Mesothelial cell of epicardium (in vitro differentiated cells): ENCODE measurements around the gene REC8. TPM values are rescaled to one million over a fixed set of nuclear protein-coding genes. Genes with fewer than 3 reads are reported as not detected.
"Not testable (repeated sequence)": the region's sequence is repeated elsewhere in the genome, so short reads cannot be mapped to it uniquely, and the experiment has no call there.

Source experiments
- DNase-seq, 2 experiments: peaks; one replicate each; pipeline ENCODE4 v3.0.0; 2021; ENCODE audit warnings: low spot score in 2 of 2; ENCODE audit not compliant: unreplicated experiment in 2 of 2
- H3K27ac Mint-ChIP-seq: 2 replicates; pipeline ENCODE4 v1.8.0; 2021; ENCODE audit warnings: mixed read lengths
- H3K27me3 Mint-ChIP-seq: 2 replicates; pipeline ENCODE4 v1.8.0; 2021; ENCODE audit warnings: low read depth, mixed read lengths
- H3K36me3 Mint-ChIP-seq: 2 replicates; pipeline ENCODE4 v1.8.0; 2021; ENCODE audit warnings: mixed read lengths
- H3K4me1 Mint-ChIP-seq: 2 replicates; pipeline ENCODE4 v1.8.0; 2021; ENCODE audit warnings: mixed read lengths
- H3K4me3 Mint-ChIP-seq: 2 replicates; pipeline ENCODE4 v1.8.0; 2021; ENCODE audit warnings: mild to moderate bottlenecking, moderate library complexity, mixed read lengths
- H3K9me3 Mint-ChIP-seq: 2 replicates; pipeline ENCODE4 v1.8.0; 2021; ENCODE audit warnings: mixed read lengths
- total RNA-seq: library from RNA; stranded (reverse); gene quantifications from 3 replicates; pipeline ENCODE4 v1.2.1, GENCODE V29; 2021
- TF ChIP-seq, protein P1 (sequence below): fragments of 200-600 bp; sonication (generic); IDR thresholded peaks from one replicate; pipeline ENCODE4 v1.5.0; 2021; ENCODE audit warnings: antibody characterized with exemption; ENCODE audit not compliant: unreplicated experiment

Gene REC8
- total RNA-seq, 1 donor from 2014 or later: 486 TPM

DNA sequence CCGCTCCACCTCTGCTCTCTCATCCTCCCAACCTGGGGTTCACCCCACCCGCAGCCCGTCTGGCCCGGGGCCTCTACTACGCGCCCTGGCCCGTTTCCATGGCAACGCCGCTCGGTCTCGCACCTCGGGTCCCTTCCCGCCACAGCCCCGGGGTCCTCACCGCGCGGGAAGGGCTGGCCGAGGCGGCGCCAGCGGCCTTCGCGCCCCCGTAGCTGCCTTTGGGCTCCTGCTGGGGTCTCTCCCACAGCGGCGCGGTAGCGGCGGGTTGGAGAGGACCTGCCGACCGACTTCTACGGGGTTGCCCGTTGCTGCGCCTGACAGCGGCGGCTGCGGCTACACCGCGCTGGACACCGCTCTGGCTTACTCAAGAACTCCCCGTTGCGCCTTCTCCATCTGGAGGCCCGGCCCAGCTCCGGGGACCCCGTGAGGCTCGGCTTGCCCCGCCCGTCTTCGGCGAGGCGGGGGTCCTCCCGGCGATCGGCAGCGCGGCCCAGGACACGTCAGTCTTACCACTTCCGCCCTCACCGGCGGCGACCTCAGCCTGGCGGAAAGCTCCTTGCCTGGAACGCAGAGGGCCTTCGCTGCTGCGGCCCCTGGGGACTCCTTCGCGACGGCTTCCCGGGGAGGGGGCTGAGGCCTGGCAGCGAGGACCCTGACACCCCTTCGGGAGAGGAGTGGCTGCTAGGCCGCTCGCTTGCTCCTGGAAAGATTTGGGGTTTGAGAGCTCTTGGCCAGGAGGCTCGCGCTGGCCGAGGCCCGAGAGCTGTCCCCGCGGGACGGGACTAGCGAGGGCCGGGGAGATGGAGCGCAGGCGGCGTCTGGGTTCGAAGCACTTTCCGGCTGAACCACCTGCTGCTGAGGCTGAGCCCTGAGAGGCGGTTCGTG, 23.5 kb downstream of the REC8 start, which contains the start of gene TM9SF1:
TSS of gene TM9SF1 (minus strand) at position 256 of the 885 bp plus-strand sequence. CDS start 422 bp downstream, outside the sequence.
- DNase-seq: peak; percentile 61 to 83
- Mint-ChIP-seq H3K4me3 (peak within 1 kb of the TSS; percentile 88), H3K9me3 (no peaks in the 10 kb centered on the region), H3K36me3 (peaks cover 31% of the 10 kb centered on the region), H3K4me1 (peaks cover 23% of the 10 kb centered on the region), H3K27me3 (no peaks in the 10 kb centered on the region), H3K27ac (peak within 1 kb of the TSS; percentile 92)
- TF ChIP-seq, protein P1, sequence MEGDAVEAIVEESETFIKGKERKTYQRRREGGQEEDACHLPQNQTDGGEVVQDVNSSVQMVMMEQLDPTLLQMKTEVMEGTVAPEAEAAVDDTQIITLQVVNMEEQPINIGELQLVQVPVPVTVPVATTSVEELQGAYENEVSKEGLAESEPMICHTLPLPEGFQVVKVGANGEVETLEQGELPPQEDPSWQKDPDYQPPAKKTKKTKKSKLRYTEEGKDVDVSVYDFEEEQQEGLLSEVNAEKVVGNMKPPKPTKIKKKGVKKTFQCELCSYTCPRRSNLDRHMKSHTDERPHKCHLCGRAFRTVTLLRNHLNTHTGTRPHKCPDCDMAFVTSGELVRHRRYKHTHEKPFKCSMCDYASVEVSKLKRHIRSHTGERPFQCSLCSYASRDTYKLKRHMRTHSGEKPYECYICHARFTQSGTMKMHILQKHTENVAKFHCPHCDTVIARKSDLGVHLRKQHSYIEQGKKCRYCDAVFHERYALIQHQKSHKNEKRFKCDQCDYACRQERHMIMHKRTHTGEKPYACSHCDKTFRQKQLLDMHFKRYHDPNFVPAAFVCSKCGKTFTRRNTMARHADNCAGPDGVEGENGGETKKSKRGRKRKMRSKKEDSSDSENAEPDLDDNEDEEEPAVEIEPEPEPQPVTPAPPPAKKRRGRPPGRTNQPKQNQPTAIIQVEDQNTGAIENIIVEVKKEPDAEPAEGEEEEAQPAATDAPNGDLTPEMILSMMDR: no peak

GRCh38 chr14:24196071-24197055, 24.5 kb downstream of the REC8 start:
- no peaks in the 10 kb centered on the region for H3K27me3 Mint-ChIP-seq
- H3K27ac Mint-ChIP-seq: peak overlapping the region; percentile 92
- peaks cover 1% of the 10 kb centered on the region for H3K9me3 Mint-ChIP-seq
- TF ChIP-seq, protein P1: no peak
- H3K4me3 Mint-ChIP-seq: peak overlapping the region; percentile 88
- DNase-seq: no peak
- peaks cover 23% of the 10 kb centered on the region for H3K4me1 Mint-ChIP-seq
- H3K36me3 Mint-ChIP-seq: peaks cover 29% of the 10 kb centered on the region

DNA sequence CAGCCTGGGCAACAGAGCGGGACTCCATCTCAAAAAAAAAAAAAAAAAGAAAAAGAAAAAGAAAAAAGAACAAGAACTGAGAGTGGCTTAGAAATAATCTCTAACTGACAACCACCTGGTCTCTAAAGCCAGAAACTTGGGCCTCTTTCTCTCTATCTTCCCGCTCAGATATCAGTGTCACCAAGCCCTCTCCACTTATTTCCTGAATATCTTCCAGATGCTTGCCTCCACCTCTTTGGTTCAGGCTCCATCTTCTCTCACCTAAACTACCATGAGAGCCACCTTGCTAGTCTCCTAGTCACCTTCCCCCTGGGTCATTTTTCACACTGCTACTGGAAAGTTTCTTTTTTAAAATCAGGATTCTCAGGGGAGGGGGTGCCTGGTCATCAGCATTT, 25.2 kb downstream of the REC8 start:
- peaks cover 31% of the 10 kb centered on the region for H3K36me3 Mint-ChIP-seq
- TF ChIP-seq, protein P1: no peak
- H3K9me3 Mint-ChIP-seq: peaks cover 7% of the 10 kb centered on the region
- peaks cover 23% of the 10 kb centered on the region for H3K4me1 Mint-ChIP-seq
- no peak for DNase-seq
- peak overlapping the region; percentile 49 for H3K4me3 Mint-ChIP-seq
- peak overlapping the region; percentile 94 for H3K27ac Mint-ChIP-seq
- H3K27me3 Mint-ChIP-seq: no peaks in the 10 kb centered on the region

- DNase-seq: no peak
- H3K9me3 Mint-ChIP-seq: peaks cover 17% of the 10 kb centered on the region
- peaks cover 22% of the 10 kb centered on the region for H3K4me1 Mint-ChIP-seq
- TF ChIP-seq, protein P1: no peak
- peak overlapping the region; percentile 47 for H3K27ac Mint-ChIP-seq
- H3K4me3 Mint-ChIP-seq: peak overlapping the region; percentile 16
- no peaks in the 10 kb centered on the region for H3K27me3 Mint-ChIP-seq
- H3K36me3 Mint-ChIP-seq: peaks cover 34% of the 10 kb centered on the region
These were observed 27.1 kb downstream of the REC8 start for GRCh38 chr14:24198814-24199524.

- H3K36me3 Mint-ChIP-seq: peaks cover 61% of the 10 kb centered on the region
- H3K9me3 Mint-ChIP-seq: peaks cover 17% of the 10 kb centered on the region
- not testable (repeated sequence) for H3K27ac Mint-ChIP-seq, H3K4me1 Mint-ChIP-seq, DNase-seq, H3K27me3 Mint-ChIP-seq, H3K4me3 Mint-ChIP-seq
These were observed 30.7 kb downstream of the REC8 start for GRCh38 chr14:24202538-24202937.

- Mint-ChIP-seq H3K9me3 (peaks cover 17% of the 10 kb centered on the region), H3K36me3 (peaks cover 65% of the 10 kb centered on the region)
- H3K27ac Mint-ChIP-seq, DNase-seq, H3K4me1 Mint-ChIP-seq, H3K27me3 Mint-ChIP-seq, H3K4me3 Mint-ChIP-seq: not testable (repeated sequence)
These were observed 31.5 kb downstream of the REC8 start for GRCh38 chr14:24203249-24203886.
